Activated naive CD4-positive, alpha-beta T cell treated with anti-CD3 and anti-CD28 coated beads for 36 hours (primary cell): ENCODE results near the gene HPCAL1. TPM values are rescaled to one million over a fixed set of nuclear protein-coding genes. Genes with fewer than 3 reads are reported as not detected.
"Not testable (repeated sequence)": the region's sequence is repeated elsewhere in the genome, so short reads cannot be mapped to it uniquely, and the experiment has no call there.

ENCODE experiments used
- CTCF ChIA-PET: fragments of 350-600 bp; sonication (Branson Sonifier 250); formaldehyde crosslinking; loops from one replicate; lab custom pipeline; 2021; ENCODE audit warnings: antibody characterized with exemption; lab: Charles Lee
- DNase-seq: peaks from one replicate; pipeline ENCODE4 v3.0.0-alpha.2; 2020
- H3K27ac Mint-ChIP-seq: one replicate; pipeline ENCODE4 v1.8.0; 2021; ENCODE audit warnings: mild to moderate bottlenecking, mixed read lengths
- H3K27me3 Mint-ChIP-seq: one replicate; pipeline ENCODE4 v1.8.0; 2021; ENCODE audit warnings: low read depth, mixed read lengths
- H3K36me3 Mint-ChIP-seq: one replicate; pipeline ENCODE4 v1.8.0; 2021; ENCODE audit warnings: low read depth, mixed read lengths
- H3K4me1 Mint-ChIP-seq: one replicate; pipeline ENCODE4 v1.8.0; 2021; ENCODE audit warnings: low read depth, mixed read lengths
- H3K4me3 Mint-ChIP-seq: one replicate; pipeline ENCODE4 v1.8.0; 2021; ENCODE audit warnings: mild to moderate bottlenecking, moderate library complexity, mixed read lengths
- H3K9me3 Mint-ChIP-seq: one replicate; pipeline ENCODE4 v1.8.0; 2021; ENCODE audit warnings: mixed read lengths
- intact Hi-C: fragments of 100-400 bp; cut with micrococcal nuclease; formaldehyde crosslinking; loops from one replicate; pipeline ENCODE4 v1.15.1; 2023
- total RNA-seq, 2 experiments: library from RNA; stranded (reverse); gene quantifications; one replicate each; pipeline ENCODE4 v1.2.3, GENCODE V29; 2021

Gene HPCAL1
- total RNA-seq, 2 experiments from 2014 or later = 71.4 to 73.8 TPM

- Mint-ChIP-seq H3K9me3 (no peaks in the 10 kb centered on the region), H3K4me3 (peak within 1 kb of the TSS; percentile 85), H3K27me3 (no peaks in the 10 kb centered on the region), H3K4me1 (peaks cover 56% of the 10 kb centered on the region), H3K36me3 (peaks cover 37% of the 10 kb centered on the region), H3K27ac (peak within 1 kb of the TSS; percentile 91)
- intact Hi-C loops = loop anchor here (1.0 to 5.0 kb wide), 10 partner anchors 45 to 1304 kb away; partner anchors contain the start of genes HPCAL1, PDIA6, RRM2 and TAF1B
- DNase-seq = peak; percentile 89
- CTCF ChIA-PET = interaction anchor here (0.7 to 1.7 kb wide), 4 partner anchors 13 to 324 kb away, joined by 3 to 6 read pairs (median 3); no protein-coding TSS in a partner anchor
These were observed 145.3 kb downstream of the HPCAL1 start, which contains the start of gene ODC1 for GRCh38 chr2:10447895-10448575. Gene ODC1, minus strand, starts transcription at chr2:10448327. Its CDS starts 3,295 bp downstream, at chr2:10445032.

- Mint-ChIP-seq H3K4me3 (peak overlapping the region; percentile 80), H3K27ac (peak overlapping the region; percentile 85), H3K9me3 (no peaks in the 10 kb centered on the region), H3K27me3 (no peaks in the 10 kb centered on the region), H3K4me1 (peaks cover 52% of the 10 kb centered on the region), H3K36me3 (peaks cover 30% of the 10 kb centered on the region)
- CTCF ChIA-PET = interaction anchor here (0.7 to 1.5 kb wide), 3 partner anchors 14 to 83 kb away, joined by 3 to 6 read pairs (median 3); no protein-coding TSS in a partner anchor
- peak; percentile 92 for DNase-seq
- intact Hi-C loops = loop anchor here (1.0 to 5.0 kb wide), 12 partner anchors 41 to 1303 kb away; partner anchors contain the start of genes GRHL1, PDIA6, RRM2 and TAF1B
These were observed 146.1 kb downstream of the HPCAL1 start for GRCh38 chr2:10448576-10449485.

- CTCF ChIA-PET = interaction anchor here (1.5 kb wide), 1 partner anchor 14 kb away, joined by 6 read pairs; no protein-coding TSS in a partner anchor
- H3K27ac Mint-ChIP-seq = peak overlapping the region; percentile 85
- peak overlapping the region; percentile 80 for H3K4me3 Mint-ChIP-seq
- H3K4me1 Mint-ChIP-seq = peaks cover 46% of the 10 kb centered on the region
- H3K36me3 Mint-ChIP-seq = peaks cover 24% of the 10 kb centered on the region
- H3K27me3 Mint-ChIP-seq = no peaks in the 10 kb centered on the region
- no peak for DNase-seq
- H3K9me3 Mint-ChIP-seq = no peaks in the 10 kb centered on the region
- intact Hi-C loops = loop anchor here (1.0 to 5.0 kb wide), 8 partner anchors 41 to 1303 kb away; partner anchors contain the start of genes GRHL1, PDIA6 and TAF1B
These were observed 146.8 kb downstream of the HPCAL1 start for GRCh38 chr2:10449486-10449831.

- intact Hi-C loops = loop anchor here (1.0 to 5.0 kb wide), 8 partner anchors 42 to 1302 kb away; partner anchors contain the start of genes GRHL1, PDIA6 and TAF1B
- Mint-ChIP-seq H3K27me3 (no peaks in the 10 kb centered on the region), H3K36me3 (peaks cover 18% of the 10 kb centered on the region), H3K27ac (no peak overlapping the region), H3K4me3 (peak overlapping the region; percentile 80), H3K9me3 (no peaks in the 10 kb centered on the region), H3K4me1 (peaks cover 40% of the 10 kb centered on the region)
- CTCF ChIA-PET = interaction anchor here (0.6 kb wide), 1 partner anchor 12 kb away, joined by 5 read pairs; no protein-coding TSS in a partner anchor
- no peak for DNase-seq
These were observed 147.4 kb downstream of the HPCAL1 start for GRCh38 chr2:10449838-10450691.

- CTCF ChIA-PET = interaction anchor here (0.6 to 1.1 kb wide), 3 partner anchors 43 to 352 kb away, joined by 3 to 5 read pairs (median 4); no protein-coding TSS in a partner anchor
- Mint-ChIP-seq H3K4me1 (peaks cover 24% of the 10 kb centered on the region), H3K27me3 (no peaks in the 10 kb centered on the region), H3K36me3 (peaks cover 8% of the 10 kb centered on the region), H3K9me3 (no peaks in the 10 kb centered on the region), H3K27ac (no peak overlapping the region), H3K4me3 (no peak overlapping the region)
- DNase-seq = no peak
- intact Hi-C loops = no loop called here
These were observed 149.1 kb downstream of the HPCAL1 start for GRCh38 chr2:10451819-10452218.

- Mint-ChIP-seq H3K9me3 (no peaks in the 10 kb centered on the region), H3K4me1 (peaks cover 22% of the 10 kb centered on the region), H3K4me3 (no peak overlapping the region), H3K36me3 (peaks cover 7% of the 10 kb centered on the region), H3K27ac (no peak overlapping the region), H3K27me3 (no peaks in the 10 kb centered on the region)
- intact Hi-C loops = no loop called here
- no peak for DNase-seq
- CTCF ChIA-PET = interaction anchor here (0.6 to 1.1 kb wide), 3 partner anchors 44 to 353 kb away, joined by 3 to 5 read pairs (median 4); no protein-coding TSS in a partner anchor
These were observed 149.6 kb downstream of the HPCAL1 start for GRCh38 chr2:10452312-10452711.

- Mint-ChIP-seq H3K4me3 (no peak overlapping the region), H3K27ac (no peak overlapping the region), H3K36me3 (peaks cover 5% of the 10 kb centered on the region), H3K27me3 (no peaks in the 10 kb centered on the region), H3K9me3 (no peaks in the 10 kb centered on the region), H3K4me1 (peaks cover 21% of the 10 kb centered on the region)
- no peak for DNase-seq
- CTCF ChIA-PET = no interaction called here
- intact Hi-C loops = no loop called here
These were observed 150.5 kb downstream of the HPCAL1 start for GRCh38 chr2:10452956-10453904.

GRCh38 chr2:10453905-10454298 lies 151.2 kb downstream of the HPCAL1 start:
- peaks cover 21% of the 10 kb centered on the region for H3K4me1 Mint-ChIP-seq
- no peak overlapping the region for H3K4me3 Mint-ChIP-seq
- H3K27ac Mint-ChIP-seq = no peak overlapping the region
- H3K27me3 Mint-ChIP-seq = no peaks in the 10 kb centered on the region
- no peak for DNase-seq
- peaks cover 5% of the 10 kb centered on the region for H3K36me3 Mint-ChIP-seq
- no peaks in the 10 kb centered on the region for H3K9me3 Mint-ChIP-seq
- intact Hi-C loops = no loop called here
- CTCF ChIA-PET = no interaction called here

- intact Hi-C loops = no loop called here
- CTCF ChIA-PET = no interaction called here
- H3K36me3 Mint-ChIP-seq = peaks cover 4% of the 10 kb centered on the region
- no peak for DNase-seq
- no peaks in the 10 kb centered on the region for H3K27me3 Mint-ChIP-seq
- H3K4me1 Mint-ChIP-seq = peaks cover 18% of the 10 kb centered on the region
- no peaks in the 10 kb centered on the region for H3K9me3 Mint-ChIP-seq
- no peak overlapping the region for H3K27ac Mint-ChIP-seq
- no peak overlapping the region for H3K4me3 Mint-ChIP-seq
These were observed 151.8 kb downstream of the HPCAL1 start for GRCh38 chr2:10454505-10454904.

GRCh38 chr2:10457195-10457594 lies 154.5 kb downstream of the HPCAL1 start:
- H3K4me1 Mint-ChIP-seq, H3K4me3 Mint-ChIP-seq, intact Hi-C loops, DNase-seq, H3K36me3 Mint-ChIP-seq, H3K27ac Mint-ChIP-seq, H3K9me3 Mint-ChIP-seq, H3K27me3 Mint-ChIP-seq, CTCF ChIA-PET: not testable (repeated sequence)
